ENCODE measurements around the gene KRT83.

GRCh38 chr12:52319097-52319496 is 2.1 kb downstream of the KRT83 start:
- no peak for TF ChIP-seq POLR2A (IDR thresholded peaks at IDR 0.05)
- no peak for TF ChIP-seq EP300 (IDR thresholded peaks at IDR 0.05)
- no peak for TF ChIP-seq CTCF (IDR thresholded peaks at IDR 0.05)

All from tibial nerve (tissue), 4 donors.